ENCODE measurements around the gene DIP2A. TPM values are rescaled to one million over a fixed set of nuclear protein-coding genes. Genes with fewer than 3 reads are reported as not detected.

The DIP2A gene
- polyA plus RNA-seq, 3 donors = 4.6 to 55.4 (median 6.1) TPM

GRCh38 chr21:46604329-46604974 is 145.8 kb downstream of the DIP2A start:
- WGBS (ENCODE audit: insufficient coverage) = 82% methylated on average over 3 of the region's 9 CpGs
- H3K9me3 Mint-ChIP-seq = no peaks in the 10 kb centered on the region
- H3K4me3 ChIP-seq (replicated peaks in 1 of 3; ENCODE audit: low read depth in 2 of 3, low read length in 3 of 3) = no peak overlapping the region
- no peaks in the 10 kb centered on the region for H3K36me3 ChIP-seq (replicated peaks in 1 of 2; ENCODE audit: control insufficient read depth in 1 of 2, insufficient read depth in 2 of 2, low read length in 2 of 2)
- H3K4me3 Mint-ChIP-seq = no peak overlapping the region
- TF ChIP-seq, protein P1, sequence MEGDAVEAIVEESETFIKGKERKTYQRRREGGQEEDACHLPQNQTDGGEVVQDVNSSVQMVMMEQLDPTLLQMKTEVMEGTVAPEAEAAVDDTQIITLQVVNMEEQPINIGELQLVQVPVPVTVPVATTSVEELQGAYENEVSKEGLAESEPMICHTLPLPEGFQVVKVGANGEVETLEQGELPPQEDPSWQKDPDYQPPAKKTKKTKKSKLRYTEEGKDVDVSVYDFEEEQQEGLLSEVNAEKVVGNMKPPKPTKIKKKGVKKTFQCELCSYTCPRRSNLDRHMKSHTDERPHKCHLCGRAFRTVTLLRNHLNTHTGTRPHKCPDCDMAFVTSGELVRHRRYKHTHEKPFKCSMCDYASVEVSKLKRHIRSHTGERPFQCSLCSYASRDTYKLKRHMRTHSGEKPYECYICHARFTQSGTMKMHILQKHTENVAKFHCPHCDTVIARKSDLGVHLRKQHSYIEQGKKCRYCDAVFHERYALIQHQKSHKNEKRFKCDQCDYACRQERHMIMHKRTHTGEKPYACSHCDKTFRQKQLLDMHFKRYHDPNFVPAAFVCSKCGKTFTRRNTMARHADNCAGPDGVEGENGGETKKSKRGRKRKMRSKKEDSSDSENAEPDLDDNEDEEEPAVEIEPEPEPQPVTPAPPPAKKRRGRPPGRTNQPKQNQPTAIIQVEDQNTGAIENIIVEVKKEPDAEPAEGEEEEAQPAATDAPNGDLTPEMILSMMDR (IDR thresholded peaks at IDR 0.05) = no peak
- no peak overlapping the region for H3K4me2 ChIP-seq (replicated peaks; ENCODE audit: extremely low read depth, low read length, poor library complexity, severe bottlenecking)
- H3K36me3 Mint-ChIP-seq = no peaks in the 10 kb centered on the region
- peak overlapping the region in 4 of 7 donors; percentile 40 to 77 (median 58) for H3K27ac Mint-ChIP-seq
- H2AFZ ChIP-seq (ENCODE audit: insufficient read depth, low read depth, low read length, poor library complexity, severe bottlenecking) = peak overlapping the region; percentile 72
- no peaks in the 10 kb centered on the region for H3K9me3 ChIP-seq (replicated peaks in 1 of 2; ENCODE audit: control insufficient read depth in 1 of 2, insufficient read depth in 1 of 2, low read length in 2 of 2)
- no peak overlapping the region for H3K27ac ChIP-seq (ENCODE audit: low read depth in 1 of 2, low read length in 2 of 2)
- H3K9ac ChIP-seq (ENCODE audit: insufficient read depth, low read length, poor library complexity, severe bottlenecking) = no peak overlapping the region
- H4K20me1 ChIP-seq (ENCODE audit: insufficient read depth, low read length) = no peaks in the 10 kb centered on the region
- H3K4me1 Mint-ChIP-seq = peaks cover 47% of the 10 kb centered on the region
- H3K27me3 Mint-ChIP-seq (ENCODE audit: low read depth in 3 of 3) = peaks cover 0 to 2% (median 0%) of the 10 kb centered on the region in 3 donors
- DNase-seq = no peak
- no peaks in the 10 kb centered on the region for H3K27me3 ChIP-seq (ENCODE audit: control insufficient read depth in 2 of 2, insufficient read depth in 2 of 2, low read length in 2 of 2)
- intact Hi-C loops (cut with micrococcal nuclease) = no loop called here
- H3K79me2 ChIP-seq (ENCODE audit: insufficient read depth, low read length) = no peaks in the 10 kb centered on the region
- H3K4me1 ChIP-seq (ENCODE audit: control insufficient read depth in 1 of 2, insufficient read depth in 2 of 2, low read length in 2 of 2) = peaks cover 26 to 28% of the 10 kb centered on the region in 2 donors

GRCh38 chr21:46604975-46605766 is 146.5 kb downstream of the DIP2A start, which contains the start of gene S100B:
Gene S100B, minus strand, starts transcription at chr21:46605082. Its CDS starts 2,667 bp downstream, at chr21:46602415.
- TF ChIP-seq, protein P1 (IDR thresholded peaks at IDR 0.05) = no peak
- Histone ChIP-seq H3K4me1 (ENCODE audit: control insufficient read depth in 1 of 2, insufficient read depth in 2 of 2, low read length in 2 of 2) (peaks cover 26 to 28% of the 10 kb centered on the region in 2 donors), H3K9ac (ENCODE audit: insufficient read depth, low read length, poor library complexity, severe bottlenecking) (peak within 1 kb of the TSS; percentile 21), H3K27ac (ENCODE audit: low read depth in 1 of 2, low read length in 2 of 2) (peak within 1 kb of the TSS; percentile 64 to 82), H2AFZ (ENCODE audit: insufficient read depth, low read depth, low read length, poor library complexity, severe bottlenecking) (peak within 1 kb of the TSS; percentile 72), H3K27me3 (ENCODE audit: control insufficient read depth in 2 of 2, insufficient read depth in 2 of 2, low read length in 2 of 2) (no peaks in the 10 kb centered on the region), H4K20me1 (ENCODE audit: insufficient read depth, low read length) (no peaks in the 10 kb centered on the region), H3K79me2 (ENCODE audit: insufficient read depth, low read length) (no peaks in the 10 kb centered on the region), H3K4me2 (replicated peaks; ENCODE audit: extremely low read depth, low read length, poor library complexity, severe bottlenecking) (peak within 1 kb of the TSS; percentile 58), H3K4me3 (replicated peaks in 1 of 3; ENCODE audit: low read depth in 2 of 3, low read length in 3 of 3) (peak within 1 kb of the TSS in 1 of 3 experiments; percentile 36), H3K9me3 (replicated peaks in 1 of 2; ENCODE audit: control insufficient read depth in 1 of 2, insufficient read depth in 1 of 2, low read length in 2 of 2) (peaks cover 0 to under 1% of the 10 kb centered on the region in 2 donors), H3K36me3 (replicated peaks in 1 of 2; ENCODE audit: control insufficient read depth in 1 of 2, insufficient read depth in 2 of 2, low read length in 2 of 2) (no peaks in the 10 kb centered on the region)
- intact Hi-C loops (cut with micrococcal nuclease) = no loop called here
- H3K4me1 Mint-ChIP-seq = peaks cover 47% of the 10 kb centered on the region
- H3K36me3 Mint-ChIP-seq = no peaks in the 10 kb centered on the region
- 56% methylated on average over 14 of the region's 15 CpGs for WGBS (ENCODE audit: insufficient coverage)
- H3K9me3 Mint-ChIP-seq = no peaks in the 10 kb centered on the region
- no peak for DNase-seq
- H3K4me3 Mint-ChIP-seq = peak within 1 kb of the TSS; percentile 51 to 81
- H3K27ac Mint-ChIP-seq = peak within 1 kb of the TSS; percentile 78 to 96 (median 88)
- peaks cover 0 to 2% (median 0%) of the 10 kb centered on the region in 3 donors for H3K27me3 Mint-ChIP-seq (ENCODE audit: low read depth in 3 of 3)
